Stimulated activated CD4-positive, alpha-beta T cell treated with anti-CD3 and anti-CD28 coated beads, Interleukin-1b, Interleukin-23, amount 100 ng/mL, for 1 hour (primary cell): ENCODE results near the gene ABCA7.

Experiments used
- DNase-seq, 2 donors: peaks; one replicate each; pipeline ENCODE4 v3.0.0-alpha.2; 2020; ENCODE audit warnings: low read depth in 2 of 2

Gene ABCA7

DNA sequence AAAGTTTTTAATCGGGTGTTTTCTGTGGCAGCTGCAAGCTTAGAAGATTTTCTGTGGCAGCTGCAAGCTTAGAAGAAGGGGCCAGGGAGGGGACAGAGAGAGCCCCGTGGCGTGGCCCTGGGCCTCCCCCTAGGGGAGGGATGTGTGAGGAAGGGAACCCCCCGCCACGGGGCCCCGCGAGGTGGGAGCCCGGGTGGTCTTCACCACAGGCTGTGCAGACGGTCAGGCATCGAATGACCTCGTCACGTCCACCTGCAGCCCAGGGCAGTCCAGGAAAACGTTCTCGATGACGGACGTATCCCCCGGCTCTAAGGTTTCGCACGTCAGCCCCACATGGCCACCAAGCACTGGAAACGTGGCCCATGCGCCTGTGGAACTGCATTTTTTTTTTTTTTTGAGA is 46.7 kb downstream of the ABCA7 start:
- DNase-seq = no peak

DNA sequence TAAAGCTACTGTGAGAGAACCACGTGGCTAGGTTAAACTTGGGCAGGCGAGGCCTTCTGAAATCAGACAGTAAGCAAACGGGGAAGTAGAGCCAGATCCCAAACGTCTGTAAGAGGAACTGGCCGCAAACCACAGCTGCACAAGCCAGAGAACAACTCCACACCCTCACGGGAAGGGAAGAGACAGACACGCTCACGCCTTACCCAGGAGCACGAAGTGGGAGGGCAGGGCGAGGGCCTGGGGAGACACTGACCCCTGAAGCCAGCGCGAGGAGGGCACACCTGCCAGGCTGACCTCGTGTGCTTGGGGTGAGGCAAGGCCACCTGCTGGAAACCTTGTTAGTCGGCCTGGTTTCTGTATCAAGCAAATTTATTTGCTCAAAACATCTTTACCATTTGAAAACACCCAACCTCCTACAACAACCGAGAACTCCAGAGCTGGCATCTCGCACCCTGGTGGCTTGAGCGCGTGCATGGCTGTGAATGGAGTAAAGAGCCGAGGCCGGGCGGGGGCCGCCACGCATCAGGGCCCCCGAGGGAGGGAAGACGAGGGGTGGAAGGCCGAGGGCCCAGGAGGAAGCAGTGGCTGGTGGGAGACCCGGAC is 48.0 kb downstream of the ABCA7 start:
- no peak for DNase-seq

GRCh38 chr19:1088416-1089010 is 48.6 kb downstream of the ABCA7 start:
- DNase-seq = no peak

DNA sequence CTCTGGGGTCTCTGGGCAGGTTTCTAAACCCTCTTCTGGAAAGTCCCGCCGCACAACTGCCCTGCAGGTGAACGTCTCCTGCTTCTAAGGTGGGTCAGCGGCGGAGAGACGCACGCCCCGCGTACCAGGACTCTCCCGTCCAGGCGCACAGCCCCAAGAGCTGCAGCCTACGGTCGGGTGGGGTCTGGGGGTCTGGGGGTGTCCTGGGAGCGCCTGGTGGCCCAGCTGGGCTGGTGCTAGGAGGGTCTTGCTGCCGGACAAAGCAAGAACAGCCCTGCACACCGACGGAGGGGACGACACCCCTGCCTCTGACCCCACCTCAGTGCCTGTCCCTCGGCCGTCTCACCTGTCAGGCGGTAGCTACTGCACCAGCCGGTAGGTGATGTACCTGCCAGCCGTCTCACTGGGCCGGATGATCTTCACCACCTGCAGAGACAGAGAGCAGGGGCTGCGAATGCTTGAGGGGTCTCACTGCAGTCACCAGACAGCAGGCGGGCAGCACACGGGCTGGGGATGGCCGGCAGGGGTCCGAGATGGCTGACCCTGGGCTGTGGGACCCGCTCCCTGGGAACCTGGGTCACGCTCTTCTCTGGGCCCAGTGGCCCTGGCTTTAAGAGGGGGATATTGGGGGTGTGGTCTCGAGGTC is 49.3 kb downstream of the ABCA7 start:
- no peak for DNase-seq

GRCh38 chr19:1089891-1090290 is 50.0 kb downstream of the ABCA7 start:
- no peak for DNase-seq

DNA sequence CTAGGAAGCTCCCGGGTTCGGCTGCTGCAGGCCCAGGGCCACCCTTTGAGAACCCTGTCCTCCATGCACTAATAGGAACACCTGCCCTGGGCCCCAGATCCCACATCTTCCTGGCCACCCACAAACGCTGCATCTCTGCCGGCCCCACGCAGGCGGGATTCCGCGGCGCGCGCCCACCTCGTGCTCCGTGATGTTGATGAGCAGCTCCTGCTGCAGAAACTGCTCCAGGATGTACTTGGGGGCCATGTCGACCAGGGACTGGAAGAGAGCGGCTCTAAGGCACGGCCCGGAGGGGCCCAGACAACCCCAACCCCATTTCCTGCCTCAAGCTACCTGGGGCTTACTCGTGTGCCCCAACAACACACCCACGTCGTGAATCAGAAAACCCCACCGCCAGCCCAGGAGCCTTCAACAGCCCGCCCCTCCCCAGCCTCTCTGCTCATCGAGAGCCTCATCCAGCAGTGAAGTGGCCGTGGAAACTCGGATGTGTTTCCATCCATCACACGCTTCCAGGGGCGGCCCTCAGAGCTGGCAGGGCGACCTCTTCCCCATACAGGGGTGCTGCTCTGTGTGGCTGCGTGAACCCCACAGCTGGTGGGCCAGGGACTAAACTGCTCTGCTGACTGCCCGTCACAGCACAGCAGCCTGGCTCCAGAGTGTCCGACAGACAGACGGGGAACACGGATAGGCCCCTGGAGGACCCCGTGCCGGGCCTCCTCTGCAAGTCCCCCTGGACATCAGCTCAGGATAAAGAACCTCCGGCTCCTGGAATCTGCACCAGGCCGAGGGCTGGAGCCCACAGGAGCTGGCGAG is 51.0 kb downstream of the ABCA7 start:
- no peak for DNase-seq

GRCh38 chr19:1091544-1092175 is 51.8 kb downstream of the ABCA7 start:
- DNase-seq = no peak

- DNase-seq = no peak
Observed at GRCh38 chr19:1093330-1093729, 53.4 kb downstream of the ABCA7 start.

DNA sequence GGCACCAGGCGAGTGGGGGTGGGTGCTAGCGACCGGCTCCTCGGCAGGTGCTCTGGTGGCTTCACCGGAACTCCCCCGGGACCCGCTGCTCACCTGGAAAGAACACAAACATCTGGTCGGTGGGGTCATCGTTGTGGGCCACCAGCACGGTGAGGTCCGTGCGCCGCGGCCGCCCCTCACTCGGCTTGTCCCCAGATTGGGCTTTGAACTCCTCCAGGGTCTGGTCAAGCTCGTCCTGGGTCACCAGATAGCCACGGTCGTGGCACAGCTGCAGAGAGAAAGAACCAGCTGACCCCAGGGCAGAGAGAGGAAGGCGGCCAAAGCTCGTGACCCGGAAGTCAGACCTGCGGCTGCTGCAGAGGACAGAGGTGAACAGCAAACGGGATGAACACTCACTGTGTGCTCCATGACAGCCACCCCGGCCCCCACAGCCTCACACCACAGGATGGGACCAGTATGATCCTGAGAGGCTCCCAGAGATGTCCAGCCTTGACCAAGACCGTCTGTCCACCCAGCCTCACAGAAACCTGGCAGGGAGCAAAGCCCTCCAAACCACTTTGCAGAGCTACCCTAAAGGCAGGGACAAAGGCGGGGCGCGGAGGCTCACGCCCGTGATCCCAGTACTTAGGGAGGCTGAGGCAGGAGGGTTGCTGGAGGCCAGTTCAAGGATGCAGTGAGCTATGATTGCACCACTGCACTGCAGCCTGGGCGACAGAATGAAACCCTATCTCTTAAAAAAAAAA is 54.1 kb downstream of the ABCA7 start:
- no peak for DNase-seq

GRCh38 chr19:1094655-1094977 is 54.7 kb downstream of the ABCA7 start:
- DNase-seq = no peak

DNA sequence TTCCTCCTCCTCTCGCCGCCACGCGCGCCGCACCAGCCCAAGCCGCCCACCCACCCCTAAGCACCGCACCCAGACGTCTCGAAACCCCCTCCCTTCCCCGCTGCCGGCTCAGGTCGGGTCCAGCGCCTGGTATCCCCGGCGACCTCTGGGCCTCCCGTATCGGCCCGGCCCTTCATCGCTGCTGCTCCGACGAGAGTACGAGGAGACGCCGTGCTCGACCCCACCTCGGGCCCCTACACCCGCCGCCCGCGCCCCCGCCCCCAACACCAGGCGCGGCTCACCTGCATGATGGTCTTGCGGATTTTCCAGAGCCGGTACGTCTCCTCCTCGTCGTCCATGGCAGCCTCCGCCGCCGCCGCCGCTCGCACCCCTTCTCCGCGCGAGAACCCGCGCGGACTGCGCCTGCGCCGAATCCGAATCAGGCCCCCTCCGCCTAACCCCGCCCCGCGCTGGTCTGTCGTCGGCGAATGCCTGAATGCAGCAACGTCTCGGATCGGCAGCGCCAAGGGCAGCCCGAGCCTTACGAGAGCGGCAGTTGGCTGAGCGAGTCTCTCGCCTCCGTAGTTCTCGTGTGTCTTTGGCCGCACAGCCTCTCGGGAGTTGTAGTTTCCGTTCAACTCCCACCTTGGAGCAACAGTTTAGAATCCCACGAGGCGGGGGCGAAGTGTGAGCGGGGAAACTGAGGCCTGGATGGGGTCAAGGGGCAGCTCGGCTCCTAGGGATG is 55.2 kb downstream of the ABCA7 start, which contains the start of gene POLR2E:
Gene POLR2E (minus strand): TSS at position 398 of the 724 bp plus-strand sequence. CDS start 60 bp downstream, at position 338.
- DNase-seq = peak; percentile 96 to 98

GRCh38 chr19:1097810-1098176 is 57.9 kb downstream of the ABCA7 start:
- no peak for DNase-seq

DNA sequence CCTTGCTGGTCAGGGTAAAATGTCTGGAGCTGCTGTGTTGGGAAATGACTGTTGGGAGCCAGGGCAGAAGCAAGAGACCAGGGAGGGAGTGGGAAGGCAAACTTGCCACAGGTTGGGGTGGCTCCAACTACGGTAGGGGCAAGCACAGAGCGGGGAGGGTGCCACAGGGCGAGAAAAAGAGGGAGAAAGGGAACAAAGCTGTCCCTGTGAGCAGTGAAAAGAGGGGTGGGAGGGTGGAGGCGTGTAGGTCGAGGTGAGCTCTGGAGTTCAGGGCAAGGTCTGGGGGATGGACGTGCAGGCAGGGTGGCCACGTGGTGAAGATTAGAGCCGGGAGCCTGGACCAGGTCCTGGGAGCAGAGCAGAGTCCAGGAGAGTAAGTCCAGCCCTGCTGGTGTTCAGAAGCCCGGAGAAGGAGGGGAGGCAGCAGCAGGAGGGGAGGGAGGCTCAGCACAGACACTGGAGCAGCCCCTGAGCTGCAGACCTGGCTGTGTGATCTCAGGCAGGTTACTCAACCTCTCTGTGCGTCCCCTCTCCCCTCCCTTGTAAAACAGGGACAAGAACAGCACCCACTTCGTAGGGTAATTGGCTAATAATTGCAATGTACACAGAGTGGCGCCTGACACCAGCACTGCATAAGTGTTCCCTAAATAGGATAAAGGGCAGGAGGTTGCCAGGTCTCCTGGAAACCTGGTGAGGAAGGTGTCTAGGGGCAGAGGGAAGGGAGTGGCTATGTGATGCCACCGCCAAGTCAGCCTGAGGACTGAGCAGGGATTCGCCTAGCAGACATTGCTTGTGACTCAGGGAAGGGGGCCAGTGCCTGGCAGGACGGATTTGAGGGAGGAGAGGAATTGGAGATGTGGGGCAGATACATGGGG is 58.5 kb downstream of the ABCA7 start:
- DNase-seq = no peak

- no peak for DNase-seq
Observed at GRCh38 chr19:1101337-1101698, 61.4 kb downstream of the ABCA7 start.

DNA sequence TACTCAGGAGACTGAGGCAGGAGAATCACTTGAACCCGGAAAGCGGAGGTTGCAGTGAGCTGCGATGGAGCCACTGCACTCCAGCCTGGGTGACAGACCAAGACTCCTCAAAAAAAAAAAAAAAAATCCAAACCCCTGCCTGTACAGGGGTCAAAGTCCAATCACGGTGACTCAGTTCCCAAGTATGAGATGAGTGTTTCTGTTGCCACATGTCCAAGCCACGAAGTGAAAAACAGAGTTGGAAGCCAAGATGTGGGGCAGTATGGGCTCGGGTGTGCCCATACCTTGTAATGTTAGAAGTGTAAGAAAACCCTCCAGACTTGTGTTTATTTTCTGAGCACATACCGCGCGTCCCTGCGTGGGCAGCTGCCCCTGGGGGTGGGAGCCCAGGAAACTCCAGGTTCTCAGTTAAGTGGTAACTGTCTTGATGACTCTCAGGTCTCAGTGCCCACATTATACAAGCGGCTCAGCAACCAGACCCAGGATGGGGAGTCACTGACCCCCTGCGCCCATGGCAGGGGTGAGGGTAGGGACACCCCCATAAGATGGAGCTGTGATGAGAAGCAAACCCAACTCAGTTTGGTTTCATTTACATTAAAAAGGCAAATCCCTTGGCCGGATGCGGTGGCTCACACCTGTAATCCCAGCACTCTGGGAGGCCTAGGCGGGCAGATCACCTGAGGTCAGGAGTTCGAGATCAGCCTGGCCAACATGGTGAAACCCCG is 62.7 kb downstream of the ABCA7 start:
- no peak for DNase-seq

GRCh38 chr19:1103132-1103707 is 63.3 kb downstream of the ABCA7 start:
- no peak for DNase-seq

GRCh38 chr19:1103708-1104310 is 63.9 kb downstream of the ABCA7 start, which contains the start of gene GPX4:
Gene GPX4 (plus strand): TSS chr19:1103994. CDS start chr19:1104044, 50 bp downstream.
- peak; percentile 94 to 97 for DNase-seq

GRCh38 chr19:1104311-1105007 is 64.6 kb downstream of the ABCA7 start:
- DNase-seq = peak in 1 of 2 donors; percentile 55
